Astrocyte of the spinal cord (primary cell): ENCODE measurements around the gene PLA2G2C.
A peak's percentile ranks its signal among the peaks of the same experiment; 100 is the strongest.
"Not testable (repeated sequence)": the region's sequence is repeated elsewhere in the genome, so short reads cannot be mapped to it uniquely, and the experiment has no call there.

ENCODE experiments used
- DNase-seq: peaks from one replicate; pipeline ENCODE4 v3.0.0; 2011; ENCODE audit warnings: low read depth, low spot score
- H3K4me3 ChIP-seq: 2 replicates; pipeline ENCODE4 v1.5.1; 2011; ENCODE audit warnings: low read depth, mild to moderate bottlenecking, low read length, moderate library complexity
- CTCF ChIP-seq: IDR thresholded peaks from 2 replicates; pipeline ENCODE4 v1.5.1; 2012; ENCODE audit warnings: low read depth, mild to moderate bottlenecking, low read length, inconsistent platforms
- in situ Hi-C: cut with HindIII; loops from 2 replicates; pipeline ENCODE4 v1.10.0; 2017; ENCODE audit warnings: low sequenced_read_pairs

Gene PLA2G2C

GRCh38 chr1:20185834-20186782, at the start of gene PLA2G2C, which contains the start of gene UBXN10:
Gene PLA2G2C (minus strand): TSS chr1:20186518. CDS start chr1:20177363, 9,155 bp downstream.
Gene UBXN10 (plus strand): TSS chr1:20186096. CDS start chr1:20190562, 4,466 bp downstream.
- no peak for DNase-seq
- TF ChIP-seq CTCF: no peak
- H3K4me3 ChIP-seq: no peak within 1 kb of the TSS
- in situ Hi-C loops: no loop called here

- no peak for TF ChIP-seq CTCF
- no peak overlapping the region for H3K4me3 ChIP-seq
- in situ Hi-C loops: no loop called here
- DNase-seq: no peak
These were observed 48.6 kb upstream of the PLA2G2C start for GRCh38 chr1:20234788-20235535.

- no peak for TF ChIP-seq CTCF
- in situ Hi-C loops: no loop called here
- DNase-seq: no peak
- no peak overlapping the region for H3K4me3 ChIP-seq
These were observed 47.5 kb upstream of the PLA2G2C start for GRCh38 chr1:20233866-20234265.

GRCh38 chr1:20233394-20233793, 47.1 kb upstream of the PLA2G2C start:
- peak; percentile 28 for DNase-seq
- TF ChIP-seq CTCF: peak; percentile 47
- in situ Hi-C loops: no loop called here
- no peak overlapping the region for H3K4me3 ChIP-seq

GRCh38 chr1:20232564-20232963, 46.2 kb upstream of the PLA2G2C start:
- in situ Hi-C loops, DNase-seq, H3K4me3 ChIP-seq: not testable (repeated sequence)

- in situ Hi-C loops: no loop called here
- H3K4me3 ChIP-seq: no peak overlapping the region
- DNase-seq: no peak
- no peak for TF ChIP-seq CTCF
These were observed 42.9 kb upstream of the PLA2G2C start for GRCh38 chr1:20229171-20229570.
